Frontal cortex (tissue), 4 donors: Measurements from ENCODE around the gene DLG5. TPM values are rescaled to one million over a fixed set of nuclear protein-coding genes. Genes with fewer than 3 reads are reported as not detected.

Source experiments
- DNase-seq, 2 donors: peaks; one replicate each; pipeline ENCODE4 v3.0.0; 2012; ENCODE audit warnings: low spot score in 2 of 2
- FAIRE-seq: peaks from 2 replicates; lab custom pipeline; 2012; peaks lifted over from hg19 to GRCh38; lab: Jason Lieb, UNC
- total RNA-seq: library from RNA; depleted of rRNA; stranded (reverse); fragments of >200 nt; gene quantifications from one replicate; pipeline ENCODE4 v1.2.3, GENCODE V29; 2014
- donor health status: control.
- donor health status: control.
- donor health status: control.

DLG5 gene, protein sequence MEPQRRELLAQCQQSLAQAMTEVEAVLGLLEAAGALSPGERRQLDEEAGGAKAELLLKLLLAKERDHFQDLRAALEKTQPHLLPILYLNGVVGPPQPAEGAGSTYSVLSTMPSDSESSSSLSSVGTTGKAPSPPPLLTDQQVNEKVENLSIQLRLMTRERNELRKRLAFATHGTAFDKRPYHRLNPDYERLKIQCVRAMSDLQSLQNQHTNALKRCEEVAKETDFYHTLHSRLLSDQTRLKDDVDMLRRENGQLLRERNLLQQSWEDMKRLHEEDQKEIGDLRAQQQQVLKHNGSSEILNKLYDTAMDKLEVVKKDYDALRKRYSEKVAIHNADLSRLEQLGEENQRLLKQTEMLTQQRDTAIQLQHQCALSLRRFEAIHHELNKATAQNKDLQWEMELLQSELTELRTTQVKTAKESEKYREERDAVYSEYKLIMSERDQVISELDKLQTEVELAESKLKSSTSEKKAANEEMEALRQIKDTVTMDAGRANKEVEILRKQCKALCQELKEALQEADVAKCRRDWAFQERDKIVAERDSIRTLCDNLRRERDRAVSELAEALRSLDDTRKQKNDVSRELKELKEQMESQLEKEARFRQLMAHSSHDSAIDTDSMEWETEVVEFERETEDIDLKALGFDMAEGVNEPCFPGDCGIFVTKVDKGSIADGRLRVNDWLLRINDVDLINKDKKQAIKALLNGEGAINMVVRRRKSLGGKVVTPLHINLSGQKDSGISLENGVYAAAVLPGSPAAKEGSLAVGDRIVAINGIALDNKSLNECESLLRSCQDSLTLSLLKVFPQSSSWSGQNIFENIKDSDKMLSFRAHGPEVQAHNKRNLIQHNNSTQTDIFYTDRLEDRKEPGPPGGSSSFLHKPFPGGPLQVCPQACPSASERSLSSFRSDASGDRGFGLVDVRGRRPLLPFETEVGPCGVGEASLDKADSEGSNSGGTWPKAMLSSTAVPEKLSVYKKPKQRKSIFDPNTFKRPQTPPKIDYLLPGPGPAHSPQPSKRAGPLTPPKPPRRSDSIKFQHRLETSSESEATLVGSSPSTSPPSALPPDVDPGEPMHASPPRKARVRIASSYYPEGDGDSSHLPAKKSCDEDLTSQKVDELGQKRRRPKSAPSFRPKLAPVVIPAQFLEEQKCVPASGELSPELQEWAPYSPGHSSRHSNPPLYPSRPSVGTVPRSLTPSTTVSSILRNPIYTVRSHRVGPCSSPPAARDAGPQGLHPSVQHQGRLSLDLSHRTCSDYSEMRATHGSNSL (N-terminal part only)
- 33.4 TPM for total RNA-seq

GRCh38 chr10:77926566-77927401 is at the start of gene DLG5:
Gene DLG5, minus strand, starts transcription at chr10:77926755. Its CDS starts 235 bp downstream, at chr10:77926520.
- DNase-seq (peak; percentile 74 to 82), FAIRE-seq (no peak)

- no peak for FAIRE-seq
Observed at GRCh38 chr10:77975086-77975666, 48.6 kb upstream of the DLG5 start.

GRCh38 chr10:77974396-77975074 is 48.0 kb upstream of the DLG5 start:
- FAIRE-seq = no peak

More at GRCh38 chr10:77975086-77975666, 48.6 kb upstream of the DLG5 start:
- no peak for DNase-seq

GRCh38 chr10:77973276-77973675 is 46.7 kb upstream of the DLG5 start:
- DNase-seq (no peak), FAIRE-seq (no peak)

More at GRCh38 chr10:77974396-77975074, 48.0 kb upstream of the DLG5 start:
- no peak for DNase-seq

- FAIRE-seq (no peak), DNase-seq (no peak)
Observed at GRCh38 chr10:77972148-77972547, 45.6 kb upstream of the DLG5 start.

- DNase-seq = no peak
- no peak for FAIRE-seq
Observed at GRCh38 chr10:77971804-77972144, 45.2 kb upstream of the DLG5 start.

DNA sequence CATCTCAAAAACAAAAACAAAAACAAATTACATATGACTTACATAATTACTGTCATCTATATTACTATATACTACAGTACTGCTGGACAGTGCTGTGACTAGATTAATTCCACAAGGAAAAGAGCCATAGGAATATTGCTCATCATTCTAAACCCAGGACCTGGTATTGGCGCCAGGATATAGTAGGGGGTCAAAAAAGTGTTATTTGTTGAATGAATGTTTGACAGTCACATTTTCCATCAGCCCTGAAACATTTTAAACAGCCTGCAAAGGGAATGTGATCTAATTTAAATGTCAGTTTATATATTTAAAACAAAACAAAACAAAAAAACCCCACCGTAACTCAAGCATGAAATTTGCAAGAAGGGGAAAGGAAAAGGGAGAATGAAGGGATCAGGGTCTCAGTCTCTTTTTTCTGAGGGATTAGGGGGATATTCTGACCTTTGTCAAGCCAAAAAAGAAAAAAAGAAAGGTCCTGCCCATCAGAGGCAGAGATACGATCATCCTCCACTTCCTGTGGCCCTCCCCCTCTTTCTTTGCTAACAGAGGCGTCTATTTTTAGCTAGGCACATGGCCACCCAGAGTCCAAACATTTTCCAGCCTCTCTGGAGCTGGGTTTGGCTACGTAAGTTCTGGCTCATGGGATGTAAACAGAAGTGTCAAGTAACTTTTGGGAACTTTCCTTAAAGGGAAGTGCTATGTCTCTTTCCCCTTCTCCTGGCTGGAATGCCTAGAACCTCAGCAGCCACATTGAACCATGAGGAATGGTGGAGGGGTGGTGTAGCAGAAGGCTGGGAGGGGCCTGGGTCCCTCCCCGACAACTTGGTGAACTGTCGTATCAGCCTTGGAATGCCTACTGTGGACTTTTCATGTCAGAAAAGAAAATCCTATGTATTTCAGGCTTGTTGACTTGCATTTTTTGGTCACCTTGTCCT is 44.6 kb upstream of the DLG5 start:
- DNase-seq (peak in 1 of 2 donors; percentile 44), FAIRE-seq (no peak)

DNA sequence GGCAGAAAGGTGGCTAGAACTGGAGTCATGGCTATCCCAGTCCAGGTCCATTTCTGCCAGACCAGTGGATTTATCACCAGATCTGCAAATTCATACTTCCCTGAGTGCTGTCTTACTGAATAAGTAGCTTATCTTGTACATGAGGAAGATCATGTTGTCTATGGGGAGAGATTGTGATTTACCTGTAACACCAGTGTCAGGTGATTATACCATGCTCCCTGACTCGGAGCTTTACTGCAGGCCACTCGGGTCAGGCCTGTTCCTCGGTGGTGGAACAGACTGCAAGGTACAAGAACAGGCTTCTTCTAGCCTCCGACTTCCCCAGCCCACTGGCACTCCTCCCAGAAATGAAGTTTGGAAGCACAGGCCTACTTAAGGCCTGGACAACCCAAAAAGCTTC is 42.6 kb upstream of the DLG5 start:
- FAIRE-seq (no peak), DNase-seq (no peak)

GRCh38 chr10:77967611-77968022 is 41.1 kb upstream of the DLG5 start:
- no peak for DNase-seq
- FAIRE-seq = no peak

GRCh38 chr10:77965294-77965693 is 38.7 kb upstream of the DLG5 start:
- FAIRE-seq (no peak), DNase-seq (no peak)

DNA sequence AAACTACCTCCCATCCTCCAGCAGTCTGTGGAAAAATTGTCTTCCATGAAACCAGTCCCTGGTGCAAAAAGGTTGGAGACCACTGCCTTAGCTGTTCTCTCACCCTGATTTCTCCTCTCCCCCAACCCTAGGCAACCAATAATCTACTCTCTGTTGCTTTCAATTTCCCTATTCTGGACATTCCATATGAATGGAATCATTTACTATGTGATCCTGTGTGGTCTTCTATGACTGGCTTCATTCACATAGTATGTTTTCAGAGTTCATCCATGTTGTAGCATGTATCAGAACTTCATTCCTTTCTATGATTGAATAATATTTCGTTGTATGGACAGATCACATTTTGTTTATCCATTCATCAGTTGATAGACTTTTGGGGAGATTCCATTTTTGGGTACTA is 38.3 kb upstream of the DLG5 start:
- no peak for FAIRE-seq
- no peak for DNase-seq

DNA sequence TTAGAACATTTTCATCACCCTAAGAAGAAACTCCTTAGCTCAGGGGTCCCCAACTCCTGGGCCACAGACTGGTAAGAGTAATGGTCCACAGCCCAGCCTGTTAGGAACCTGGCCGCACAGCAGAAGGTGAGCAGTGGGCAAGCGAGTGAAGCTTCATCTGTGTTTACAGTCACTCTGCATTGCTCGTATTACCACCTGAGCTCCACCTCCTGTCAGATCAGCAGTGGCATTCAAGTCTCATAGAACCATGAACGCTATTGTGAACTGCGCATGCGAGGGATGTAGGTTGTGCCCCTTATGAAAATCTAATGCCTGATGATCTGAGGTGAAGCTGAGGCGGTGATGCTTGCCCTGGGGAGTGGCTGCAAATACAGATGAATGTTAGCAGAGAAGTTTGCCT is 37.3 kb upstream of the DLG5 start:
- FAIRE-seq = no peak

GRCh38 chr10:77962350-77963146 is 36.0 kb upstream of the DLG5 start:
- FAIRE-seq = no peak

More for the DNA sequence above, 37.3 kb upstream of the DLG5 start:
- DNase-seq = no peak

DNA sequence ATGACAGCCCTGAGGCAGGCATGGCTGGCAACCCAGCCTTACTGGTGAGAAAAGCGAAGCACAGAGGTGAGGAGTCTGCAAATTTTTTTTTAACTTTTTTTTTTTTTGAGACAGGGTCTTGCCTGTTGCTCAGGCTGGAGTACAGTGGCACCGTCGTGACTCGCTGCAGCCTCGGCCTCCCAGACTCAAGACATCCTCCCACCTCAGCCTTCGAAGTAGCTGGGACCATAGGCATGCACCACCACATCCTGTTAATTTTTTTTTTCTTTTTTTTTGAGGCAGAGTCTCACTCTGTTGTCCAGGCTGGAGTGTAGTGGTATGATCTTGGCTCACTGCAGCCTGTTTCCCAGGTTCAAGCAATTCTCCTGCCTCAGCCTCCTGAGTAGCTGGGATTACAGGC is 35.1 kb upstream of the DLG5 start:
- DNase-seq = no peak
- FAIRE-seq = no peak

More at GRCh38 chr10:77962350-77963146, 36.0 kb upstream of the DLG5 start:
- no peak for DNase-seq

DNA sequence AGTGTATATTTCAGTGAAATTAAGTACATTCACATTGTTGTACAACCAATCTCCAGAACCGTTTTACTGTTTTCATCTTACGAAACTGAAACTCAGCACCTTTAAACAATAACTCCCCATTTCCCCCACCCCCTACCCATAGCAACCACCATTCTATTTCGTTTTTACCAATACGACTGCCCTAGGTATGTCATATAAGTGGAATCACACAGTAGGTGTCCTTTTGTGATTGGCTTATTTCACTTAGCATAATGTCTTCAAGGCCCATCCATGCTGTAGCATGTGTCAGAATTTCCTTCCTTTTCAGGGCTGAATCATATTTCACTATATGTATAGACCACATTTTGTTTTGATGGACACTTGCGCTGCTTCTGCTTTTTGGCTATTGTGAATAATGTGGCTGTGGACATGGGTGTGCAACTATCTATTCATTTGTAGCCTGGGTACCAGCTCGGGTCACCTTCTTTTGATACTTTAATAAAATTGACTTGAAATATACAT is 34.3 kb upstream of the DLG5 start:
- DNase-seq (no peak), FAIRE-seq (no peak)

- no peak for FAIRE-seq
- DNase-seq = no peak
Observed at GRCh38 chr10:77959887-77960455, 33.4 kb upstream of the DLG5 start.
